C4-2B (cell line): ENCODE measurements around the gene WTAP.

ENCODE experiments used
- H3K27ac ChIP-seq: fragments of 450-650 bp; 2 replicates; pipeline ENCODE4 v1.5.1; 2017
- CTCF ChIP-seq: fragments of 450-650 bp; conservative IDR thresholded peaks from 2 replicates; pipeline ENCODE4 v1.5.1; 2017; ENCODE audit warnings: mild to moderate bottlenecking
- ZFX ChIP-seq: fragments of 450-650 bp; IDR thresholded peaks from 2 replicates; pipeline ENCODE4 v1.6.1; 2017

The WTAP gene

GRCh38 chr6:159777240-159777904, 50.1 kb downstream of the WTAP start:
- TF ChIP-seq CTCF = no peak
- TF ChIP-seq ZFX = no peak
- no peak overlapping the region for H3K27ac ChIP-seq

- TF ChIP-seq CTCF (no peak), ZFX (no peak)
- no peak overlapping the region for H3K27ac ChIP-seq
Measured at GRCh38 chr6:159778131-159778530, 50.8 kb downstream of the WTAP start.

- no peak overlapping the region for H3K27ac ChIP-seq
- TF ChIP-seq CTCF (no peak), ZFX (no peak)
Measured at GRCh38 chr6:159778542-159779103, 51.3 kb downstream of the WTAP start.

- TF ChIP-seq ZFX (no peak), CTCF (no peak)
Measured at GRCh38 chr6:159788276-159788675, 61.0 kb downstream of the WTAP start.

GRCh38 chr6:159788753-159789376, 61.6 kb downstream of the WTAP start:
- no peak for TF ChIP-seq ZFX
- no peak for TF ChIP-seq CTCF
- peak overlapping the region; percentile 96 for H3K27ac ChIP-seq

More at GRCh38 chr6:159788276-159788675, 61.0 kb downstream of the WTAP start:
- H3K27ac ChIP-seq = peak overlapping the region; percentile 96

GRCh38 chr6:159789377-159790148, 62.3 kb downstream of the WTAP start, which contains the start of gene TCP1:
Gene TCP1, minus strand, starts transcription at chr6:159789602. Its CDS starts 134 bp downstream, at chr6:159789468.
- peak within 1 kb of the TSS; percentile 96 for H3K27ac ChIP-seq
- TF ChIP-seq ZFX = peak; percentile 78
- TF ChIP-seq CTCF = no peak
